GM19455 (cell line): Measurements from ENCODE around the gene DHRS3.

ENCODE experiments used
- ATAC-seq: cut with Tn5 transposase; IDR thresholded peaks from one replicate; pipeline ENCODE4 v1.9.1; 2021; ENCODE audit not compliant: unreplicated experiment

Gene DHRS3

DNA sequence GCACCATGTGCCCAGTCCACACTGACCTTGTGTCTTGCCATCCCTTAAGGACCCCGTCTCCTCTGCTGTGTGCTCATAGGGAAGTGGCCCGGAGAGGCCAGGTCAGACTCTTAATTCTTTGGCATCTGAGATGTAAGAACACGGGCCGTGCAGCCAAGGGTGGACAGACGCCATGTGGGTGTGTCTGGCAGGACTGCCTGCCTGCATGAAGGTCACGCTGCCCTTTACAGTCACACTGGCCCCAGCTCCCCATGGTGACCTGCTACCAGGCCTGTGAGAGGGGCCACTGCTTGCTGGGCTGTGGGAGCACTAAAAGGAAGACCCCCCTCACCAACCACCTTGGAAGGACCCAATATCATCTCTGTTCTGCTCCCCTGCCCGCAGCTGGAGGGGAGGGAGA, 17.7 kb downstream of the DHRS3 start:
- ATAC-seq: no peak

DNA sequence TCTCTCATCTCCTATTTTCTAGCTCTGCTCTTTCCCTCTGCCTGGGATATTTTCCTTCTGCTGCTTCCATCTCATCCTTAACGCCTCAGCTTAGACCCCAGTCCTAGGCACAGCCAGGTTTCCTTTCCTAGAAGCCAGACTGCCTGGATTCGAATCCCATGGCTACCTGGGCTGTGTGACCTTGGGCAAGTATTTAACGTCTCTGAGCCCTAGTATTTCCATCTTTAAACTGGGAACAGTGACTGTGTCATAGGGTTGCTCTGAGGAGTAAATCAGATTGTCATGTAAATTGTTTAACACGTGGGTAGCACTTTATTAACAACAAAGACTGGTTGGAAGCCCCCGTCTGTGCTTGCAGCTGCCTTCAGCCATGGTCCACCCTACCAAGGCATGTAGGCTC, 18.4 kb downstream of the DHRS3 start:
- no peak for ATAC-seq

- no peak for ATAC-seq
These were observed 19.0 kb downstream of the DHRS3 start for GRCh38 chr1:12598974-12599373.

- ATAC-seq: no peak
These were observed 20.2 kb downstream of the DHRS3 start for GRCh38 chr1:12597792-12598191.

DNA sequence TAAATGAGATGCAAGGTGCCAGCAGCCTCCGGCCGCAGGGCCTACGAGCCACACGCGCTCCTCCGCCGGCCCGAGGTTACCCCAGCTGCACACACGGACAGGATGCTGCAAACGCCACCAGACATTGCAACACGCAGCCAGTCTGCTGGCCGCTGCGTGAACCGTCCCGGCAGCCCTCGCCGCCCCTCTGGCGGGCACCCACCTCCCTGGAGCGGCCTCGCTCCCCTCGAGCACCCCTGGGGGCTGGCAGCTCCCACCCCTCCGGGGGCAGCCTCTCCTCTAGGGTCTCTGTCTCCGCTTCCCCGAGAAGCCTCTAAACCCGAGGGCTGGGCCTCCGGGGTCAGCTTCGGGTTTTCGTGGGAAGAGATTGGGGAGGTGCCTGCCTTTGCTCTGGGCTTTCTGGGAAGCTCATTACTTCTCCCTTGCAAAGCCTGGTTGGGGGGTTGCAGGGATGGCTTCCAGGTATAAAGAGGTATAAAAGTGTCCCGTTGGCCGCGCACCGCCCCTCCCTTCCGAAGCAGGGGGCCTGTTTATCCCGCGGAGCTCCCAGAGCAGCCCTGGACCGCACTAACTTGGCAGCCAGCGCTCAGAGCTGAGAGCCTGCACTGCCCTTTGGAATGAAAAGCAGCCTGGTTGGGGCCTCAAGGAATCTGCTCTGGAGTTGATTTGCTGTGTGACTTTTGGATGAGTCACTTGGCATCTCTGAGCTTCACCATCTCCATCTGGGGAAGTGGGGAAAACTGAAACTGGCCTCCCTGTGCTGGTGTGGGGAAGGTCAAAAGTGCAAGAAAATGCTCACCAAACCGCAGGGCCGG, 21.8 kb downstream of the DHRS3 start:
- ATAC-seq: no peak

DNA sequence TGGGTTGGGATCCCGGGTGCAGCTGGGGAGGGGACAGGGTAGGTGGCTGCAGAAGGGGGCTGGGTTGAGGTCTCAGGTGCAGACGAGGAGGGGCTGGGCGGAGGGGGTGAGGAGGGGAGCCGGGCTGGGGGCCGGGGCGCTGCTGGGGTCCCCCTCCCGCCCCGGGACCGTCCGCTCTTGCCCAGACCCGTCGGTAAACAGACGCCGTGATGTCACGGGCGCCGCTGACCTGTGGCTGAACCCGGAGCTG, 22.3 kb downstream of the DHRS3 start:
- ATAC-seq: no peak

DNA sequence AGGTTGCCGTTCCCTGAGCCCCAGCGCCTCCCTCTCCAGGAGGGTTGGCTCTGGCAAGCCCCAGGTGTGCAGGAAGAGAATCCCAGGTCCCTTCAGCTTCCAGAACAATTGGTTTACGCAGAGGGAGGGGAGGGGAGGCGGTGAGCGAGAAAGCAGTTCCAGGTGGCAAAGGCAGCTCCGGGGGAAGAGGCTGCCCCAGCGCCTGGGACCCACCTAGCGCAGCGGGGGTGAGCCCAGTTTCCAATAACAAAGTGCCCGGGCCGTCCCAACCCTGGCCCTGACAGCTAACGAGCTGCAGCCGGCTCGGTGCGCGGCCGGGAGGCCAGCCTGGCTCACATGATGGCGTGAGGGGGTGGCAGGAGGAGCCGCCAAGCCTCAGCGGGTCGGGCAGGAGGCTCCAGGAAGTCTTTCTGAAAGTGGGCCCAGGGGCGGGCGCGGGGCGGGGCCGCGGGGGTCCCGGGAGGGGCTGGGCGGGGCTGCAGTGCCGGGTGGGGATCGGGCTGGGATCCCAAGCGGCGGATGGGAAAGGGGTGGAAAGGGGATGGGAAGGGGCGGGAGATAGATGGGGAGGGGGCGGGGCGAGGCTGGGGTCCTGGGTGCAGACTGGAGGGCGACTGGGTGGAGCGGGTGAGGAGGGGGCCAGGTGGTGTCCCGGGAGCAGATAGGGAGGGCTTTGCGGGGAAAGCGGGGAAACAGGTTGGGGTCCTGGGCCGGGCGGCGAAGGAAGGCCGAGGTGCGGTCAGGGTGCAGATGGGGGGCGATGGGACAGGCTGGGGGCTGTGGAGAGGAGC, 22.8 kb downstream of the DHRS3 start:
- ATAC-seq: no peak

DNA sequence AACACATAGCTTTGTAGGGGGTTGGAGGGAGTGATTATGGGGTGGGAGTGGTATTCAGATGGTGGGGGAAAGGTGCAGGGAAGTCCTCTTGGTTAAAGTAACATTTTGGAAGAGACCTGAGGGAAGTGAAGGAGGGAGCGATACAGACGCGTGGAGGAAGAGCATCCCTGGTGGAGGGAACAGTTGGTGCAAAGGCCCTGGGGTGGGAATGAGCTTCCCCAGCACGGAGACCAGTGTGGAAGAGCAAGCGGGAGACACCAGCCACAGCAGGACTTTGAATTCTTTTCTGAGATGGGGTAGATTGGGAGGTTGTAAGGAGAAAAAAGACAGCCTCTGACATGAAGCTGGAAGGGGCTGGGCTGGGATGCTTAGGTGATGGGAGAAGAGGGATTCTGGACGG, 23.5 kb downstream of the DHRS3 start:
- no peak for ATAC-seq

DNA sequence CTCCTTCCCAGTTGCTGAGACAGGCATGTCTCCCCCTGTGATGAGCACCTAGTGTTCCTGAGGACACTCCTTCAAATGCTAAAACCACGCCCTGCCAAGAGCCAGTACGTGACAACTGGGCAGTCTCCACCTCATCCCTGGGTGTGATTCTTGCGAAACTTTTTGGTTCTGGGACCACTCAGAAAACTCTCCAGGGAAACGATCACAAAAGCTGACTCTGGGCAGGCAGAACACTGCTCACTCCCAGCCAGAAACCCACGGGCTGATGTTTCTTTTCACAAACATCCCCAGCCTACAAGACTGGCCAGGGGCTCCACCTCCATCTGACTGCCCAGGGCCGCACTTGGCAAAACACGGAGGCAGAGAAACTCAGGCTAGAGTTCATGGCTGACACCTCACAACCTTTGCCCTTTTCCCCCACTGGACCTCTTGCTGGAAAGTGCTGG, 24.4 kb downstream of the DHRS3 start:
- ATAC-seq: no peak

GRCh38 chr1:12592496-12592895, 25.5 kb downstream of the DHRS3 start:
- ATAC-seq: no peak

GRCh38 chr1:12591267-12591938, 26.6 kb downstream of the DHRS3 start:
- ATAC-seq: no peak

DNA sequence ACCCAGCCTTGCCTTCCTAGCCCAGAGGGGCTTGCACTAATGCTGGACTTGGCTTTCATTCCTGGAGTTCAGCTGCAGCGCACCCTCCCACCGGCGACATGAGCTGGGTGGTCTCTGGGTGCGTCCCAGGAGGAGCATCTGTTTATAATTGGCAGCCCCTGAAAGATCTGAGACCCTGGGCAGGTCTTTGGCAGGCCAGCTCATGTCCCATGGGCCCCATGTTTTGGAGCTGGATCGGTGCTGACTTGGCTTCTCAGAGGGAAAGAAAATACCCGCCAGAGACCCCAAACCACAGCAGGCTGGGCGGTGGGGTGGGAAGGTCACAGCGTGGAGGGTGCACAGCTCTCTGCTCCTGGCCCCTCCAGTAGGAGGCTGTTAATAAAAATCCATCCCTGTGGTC, 29.3 kb downstream of the DHRS3 start:
- no peak for ATAC-seq

DNA sequence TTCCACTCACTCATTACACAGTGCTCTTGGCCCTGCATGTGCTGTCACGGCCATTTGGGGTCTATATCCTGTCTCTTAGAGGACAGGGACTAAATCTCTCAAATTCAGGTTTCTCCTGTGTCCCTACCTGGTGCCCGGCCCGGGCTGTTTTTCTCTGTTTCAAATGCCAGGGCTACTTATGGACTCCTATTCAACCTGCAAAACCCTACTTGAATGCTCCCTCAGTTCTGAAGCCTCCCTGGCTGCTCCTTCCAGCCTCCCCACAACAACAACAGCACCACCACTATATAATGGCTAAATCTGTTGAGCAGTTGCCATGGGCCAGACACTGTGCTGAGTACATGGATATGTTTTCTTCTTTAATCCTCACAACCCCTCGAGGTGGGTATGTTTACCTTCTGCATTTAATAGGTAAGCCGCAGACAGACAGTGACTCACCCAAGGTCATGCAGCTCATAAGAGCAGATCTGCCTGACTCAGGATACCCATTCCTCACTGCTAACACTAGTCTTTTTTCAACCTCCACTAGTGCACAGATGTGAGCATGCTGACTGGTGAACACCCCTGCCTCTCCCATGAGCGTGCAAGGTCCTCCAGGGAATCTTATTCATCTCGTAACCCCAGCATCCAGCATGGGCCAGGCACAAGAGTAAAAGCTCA, 29.9 kb downstream of the DHRS3 start:
- no peak for ATAC-seq

- no peak for ATAC-seq
These were observed 31.8 kb downstream of the DHRS3 start for GRCh38 chr1:12585951-12586942.

DNA sequence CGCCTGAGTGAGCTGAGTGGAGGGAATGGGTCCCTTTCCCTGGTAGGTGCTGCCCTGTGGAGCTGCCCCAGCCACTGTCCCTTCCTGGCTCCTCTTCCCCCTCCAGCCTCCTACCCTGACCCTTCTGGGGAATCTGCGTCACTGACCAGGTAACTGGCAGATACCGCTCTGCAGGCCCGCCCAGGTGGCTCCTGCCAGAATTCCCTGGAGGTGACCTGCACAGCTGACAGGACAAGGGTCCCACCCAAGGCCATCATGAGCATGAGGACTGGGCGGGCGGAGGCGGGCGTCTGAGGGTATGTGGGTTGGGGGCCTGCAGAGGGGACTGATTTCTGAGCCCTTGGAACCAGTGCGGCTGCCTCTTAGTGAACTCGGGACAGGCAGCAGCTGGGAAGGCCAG, 32.5 kb downstream of the DHRS3 start:
- ATAC-seq: no peak

DNA sequence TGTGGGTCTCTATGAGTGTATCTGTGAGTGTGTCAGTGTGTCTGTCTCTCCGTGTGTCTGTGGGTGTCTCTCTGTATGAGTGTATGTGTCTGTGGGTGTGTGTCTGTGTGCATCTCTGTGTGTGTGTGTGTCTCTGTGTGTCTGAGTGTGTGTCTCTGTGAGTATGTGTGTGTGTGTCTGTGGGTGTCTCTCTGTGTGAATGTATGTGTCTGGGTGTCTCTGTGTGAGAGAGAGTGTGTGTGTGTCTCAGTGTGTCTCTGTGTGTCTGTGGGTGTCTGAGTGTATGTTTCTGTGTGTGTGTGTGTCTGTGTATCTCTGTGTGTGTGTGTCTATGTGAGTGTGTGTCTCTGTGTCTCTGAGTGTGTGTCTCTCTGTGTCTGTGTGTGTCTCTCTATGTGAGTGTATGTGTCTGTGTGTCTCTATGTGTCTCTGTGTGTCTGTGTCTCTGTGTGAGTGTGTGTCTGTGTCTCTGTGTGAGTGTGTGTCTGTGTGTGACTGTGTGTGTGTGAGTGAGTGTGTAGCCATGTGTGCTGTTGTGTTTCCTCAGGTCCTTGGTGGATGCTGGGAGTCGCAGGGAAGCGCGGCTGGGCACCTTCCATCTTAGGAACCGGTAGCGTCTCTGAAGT, 33.0 kb downstream of the DHRS3 start:
- ATAC-seq: no peak

- no peak for ATAC-seq
These were observed 34.5 kb downstream of the DHRS3 start for GRCh38 chr1:12583484-12583883.

DNA sequence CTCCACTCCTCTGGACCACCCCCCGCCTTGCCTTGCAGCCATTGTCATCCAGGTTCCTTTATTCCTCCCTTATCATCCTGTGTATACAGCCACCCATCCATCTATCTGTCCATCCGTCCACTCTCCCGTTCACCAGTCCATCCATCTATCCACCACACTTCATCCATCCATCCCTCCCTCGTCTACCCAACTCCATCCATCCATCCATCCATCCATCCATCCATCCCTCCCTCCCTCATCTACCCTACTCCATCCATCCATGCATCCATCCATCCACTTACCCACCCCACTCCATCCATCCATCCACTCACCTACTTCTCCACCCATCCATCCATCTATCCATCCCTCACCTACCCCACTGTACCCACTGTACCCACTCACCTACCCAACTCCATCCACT, 35.4 kb downstream of the DHRS3 start:
- ATAC-seq: no peak

- no peak for ATAC-seq
These were observed 36.8 kb downstream of the DHRS3 start for GRCh38 chr1:12581179-12581578.
